Endothelial cell (in vitro differentiated cells): ENCODE measurements around the gene C4B. TPM values are rescaled to one million over a fixed set of nuclear protein-coding genes. Genes with fewer than 3 reads are reported as not detected.
"Not testable (repeated sequence)": the region's sequence is repeated elsewhere in the genome, so short reads cannot be mapped to it uniquely, and the experiment has no call there.

Source experiments
- DNase-seq: peaks from one replicate; pipeline ENCODE4 v3.0.0; 2021; ENCODE audit warnings: low spot score
- H3K27ac Mint-ChIP-seq: one replicate; pipeline ENCODE4 v1.8.0; 2021; ENCODE audit warnings: mixed read lengths, inconsistent platforms; ENCODE audit not compliant: unreplicated experiment
- H3K27me3 Mint-ChIP-seq: one replicate; pipeline ENCODE4 v1.8.0; 2021; ENCODE audit warnings: mild to moderate bottlenecking, moderate library complexity, mixed read lengths, inconsistent platforms; ENCODE audit not compliant: unreplicated experiment
- H3K36me3 Mint-ChIP-seq: one replicate; pipeline ENCODE4 v1.8.0; 2021; ENCODE audit warnings: mild to moderate bottlenecking, low read depth, mixed read lengths, inconsistent platforms; ENCODE audit not compliant: unreplicated experiment
- H3K4me1 Mint-ChIP-seq: one replicate; pipeline ENCODE4 v1.8.0; 2021; ENCODE audit warnings: mild to moderate bottlenecking, mixed read lengths, inconsistent platforms; ENCODE audit not compliant: unreplicated experiment
- H3K4me3 Mint-ChIP-seq: one replicate; pipeline ENCODE4 v1.8.0; 2021; ENCODE audit warnings: mild to moderate bottlenecking, mixed read lengths, inconsistent platforms; ENCODE audit not compliant: unreplicated experiment
- H3K9me3 Mint-ChIP-seq: one replicate; pipeline ENCODE4 v1.8.0; 2021; ENCODE audit warnings: mixed read lengths, inconsistent platforms; ENCODE audit not compliant: unreplicated experiment
- CTCF ChIP-seq: fragments of 200-600 bp; sonication (generic); IDR thresholded peaks from one replicate; pipeline ENCODE4 v1.5.0; 2021; ENCODE audit warnings: antibody characterized with exemption; ENCODE audit not compliant: unreplicated experiment
- total RNA-seq: library from RNA; stranded (reverse); fragmentation: NEBNext Ultra II Directional; extraction: Animal tissue kit (Norgen Biotek cat#: 25700); gene quantifications from one replicate; pipeline ENCODE4 v1.2.1, GENCODE V29; 2021; ENCODE audit not compliant: unreplicated experiment

C4B gene
- total RNA-seq, 1 donor from 2014 or later: 4.6 TPM

- H3K27me3 Mint-ChIP-seq: peaks cover 5% of the 10 kb centered on the region
- no peak overlapping the region for H3K4me3 Mint-ChIP-seq
- no peak overlapping the region for H3K27ac Mint-ChIP-seq
- no peaks in the 10 kb centered on the region for H3K4me1 Mint-ChIP-seq
- no peaks in the 10 kb centered on the region for H3K9me3 Mint-ChIP-seq
- TF ChIP-seq CTCF: no peak
- peaks cover 11% of the 10 kb centered on the region for H3K36me3 Mint-ChIP-seq
- no peak for DNase-seq
These were observed 35.8 kb upstream of the C4B start for GRCh38 chr6:31978831-31979230.

GRCh38 chr6:31979238-31979898 is 35.2 kb upstream of the C4B start:
- Mint-ChIP-seq H3K36me3 (peaks cover 11% of the 10 kb centered on the region), H3K4me3 (no peak overlapping the region), H3K27me3 (peaks cover 5% of the 10 kb centered on the region), H3K4me1 (no peaks in the 10 kb centered on the region), H3K27ac (no peak overlapping the region), H3K9me3 (no peaks in the 10 kb centered on the region)
- no peak for TF ChIP-seq CTCF
- no peak for DNase-seq

- H3K9me3 Mint-ChIP-seq, DNase-seq, H3K27ac Mint-ChIP-seq, H3K4me3 Mint-ChIP-seq, H3K27me3 Mint-ChIP-seq, H3K4me1 Mint-ChIP-seq, H3K36me3 Mint-ChIP-seq: not testable (repeated sequence)
These were observed 34.3 kb upstream of the C4B start for GRCh38 chr6:31980195-31980876.

- not testable (repeated sequence) for H3K4me1 Mint-ChIP-seq
These were observed 33.6 kb upstream of the C4B start for GRCh38 chr6:31980998-31981397.

GRCh38 chr6:31981744-31982143 is 32.9 kb upstream of the C4B start, which contains the start of gene C4A:
C4A (plus strand) TSS chr6:31982057; CDS start chr6:31982108, 51 bp downstream.
- H3K9me3 Mint-ChIP-seq, H3K36me3 Mint-ChIP-seq, H3K4me1 Mint-ChIP-seq, DNase-seq, H3K27ac Mint-ChIP-seq, H3K4me3 Mint-ChIP-seq, H3K27me3 Mint-ChIP-seq: not testable (repeated sequence)

More at GRCh38 chr6:31980998-31981397, 33.6 kb upstream of the C4B start:
- H3K36me3 Mint-ChIP-seq, H3K4me3 Mint-ChIP-seq, DNase-seq, H3K9me3 Mint-ChIP-seq, H3K27me3 Mint-ChIP-seq, H3K27ac Mint-ChIP-seq: not testable (repeated sequence)

- not testable (repeated sequence) for H3K27ac Mint-ChIP-seq, H3K4me1 Mint-ChIP-seq, H3K9me3 Mint-ChIP-seq, H3K36me3 Mint-ChIP-seq, H3K4me3 Mint-ChIP-seq, H3K27me3 Mint-ChIP-seq, DNase-seq
These were observed 25.2 kb upstream of the C4B start for GRCh38 chr6:31989363-31989762.

- not testable (repeated sequence) for H3K27ac Mint-ChIP-seq, H3K4me3 Mint-ChIP-seq, H3K4me1 Mint-ChIP-seq, H3K27me3 Mint-ChIP-seq, H3K9me3 Mint-ChIP-seq, DNase-seq, H3K36me3 Mint-ChIP-seq
These were observed 20.2 kb upstream of the C4B start for GRCh38 chr6:31994421-31994820.

GRCh38 chr6:31996385-31996784 is 18.2 kb upstream of the C4B start:
- not testable (repeated sequence) for H3K9me3 Mint-ChIP-seq, H3K27me3 Mint-ChIP-seq, H3K36me3 Mint-ChIP-seq, H3K4me1 Mint-ChIP-seq, H3K27ac Mint-ChIP-seq, DNase-seq, H3K4me3 Mint-ChIP-seq

- H3K4me1 Mint-ChIP-seq, H3K27me3 Mint-ChIP-seq, H3K36me3 Mint-ChIP-seq, DNase-seq, H3K4me3 Mint-ChIP-seq, H3K9me3 Mint-ChIP-seq, H3K27ac Mint-ChIP-seq: not testable (repeated sequence)
These were observed 11.9 kb upstream of the C4B start for GRCh38 chr6:32002546-32003268.

- not testable (repeated sequence) for H3K9me3 Mint-ChIP-seq, DNase-seq, H3K27ac Mint-ChIP-seq, H3K36me3 Mint-ChIP-seq, H3K27me3 Mint-ChIP-seq, H3K4me3 Mint-ChIP-seq, H3K4me1 Mint-ChIP-seq
These were observed 11.3 kb upstream of the C4B start for GRCh38 chr6:32003301-32003700.
